Sigmoid colon (tissue), 4 donors: Measurements from ENCODE around the gene CCDC137.

ENCODE experiments used
- CTCF ChIP-seq, 4 experiments: fragments of 450-650 bp in 3 of 4; fragments of 200-600 bp in 1 of 4; IDR thresholded peaks; one replicate each; pipeline ENCODE4 v1.5.1; 2016 to 2019; ENCODE audit warnings: antibody characterized with exemption in 4 of 4, mild to moderate bottlenecking in 3 of 4, moderate library complexity in 2 of 4
- POLR2AphosphoS5 ChIP-seq, 4 donors: sonication (generic); formaldehyde crosslinking; IDR thresholded peaks; one replicate each; pipeline ENCODE4 v1.6.1; 2017; ENCODE audit warnings: antibody characterized with exemption in 4 of 4

GRCh38 chr17:81647640-81648012, 18.9 kb upstream of the CCDC137 start:
- TF ChIP-seq CTCF (IDR thresholded peaks at IDR 0.05) (no peak), POLR2AphosphoS5 (IDR thresholded peaks at IDR 0.05) (no peak)
